Liver (tissue), 9 donors: ENCODE measurements around the gene IFTAP. TPM values are rescaled to one million over a fixed set of nuclear protein-coding genes. Genes with fewer than 3 reads are reported as not detected.

ENCODE experiments used
- DNase-seq: peaks from one replicate; pipeline ENCODE4 v3.0.0-alpha.2; 2017; ENCODE audit warnings: low spot score
- H3K27ac ChIP-seq, 2 donors: one replicate each; pipeline ENCODE4 v1.7.0; 2013; ENCODE audit warnings: inconsistent platforms in 2 of 2, low read length in 2 of 2, control low read depth in 1 of 2, low read depth in 1 of 2, mild to moderate bottlenecking in 1 of 2
- H3K27me3 ChIP-seq, 4 donors: one replicate each; pipeline versions ENCODE4 v1.6.1 to v1.7.0; 2013; ENCODE audit warnings: low read length in 3 of 4, inconsistent platforms in 1 of 4, mild to moderate bottlenecking in 1 of 4, moderate library complexity in 1 of 4; ENCODE audit not compliant: control insufficient read depth in 4 of 4, insufficient read depth in 4 of 4
- H3K36me3 ChIP-seq, 4 donors: one replicate each; pipeline versions ENCODE4 v1.6.1 to v1.7.0; 2013; ENCODE audit warnings: low read length in 3 of 4, mild to moderate bottlenecking in 3 of 4, low read depth in 1 of 4, moderate library complexity in 1 of 4; ENCODE audit not compliant: control insufficient read depth in 4 of 4, insufficient read depth in 3 of 4
- H3K4me1 ChIP-seq, 4 donors: one replicate each; pipeline versions ENCODE4 v1.6.1 to v1.7.0; 2013; ENCODE audit warnings: low read length in 3 of 4, mild to moderate bottlenecking in 3 of 4, moderate library complexity in 1 of 4; ENCODE audit not compliant: control insufficient read depth in 4 of 4, insufficient read depth in 4 of 4
- H3K4me3 ChIP-seq, 3 donors: one replicate each; pipeline versions ENCODE4 v1.6.1 to v1.7.0; 2013; ENCODE audit warnings: low read length in 3 of 3, control low read depth in 1 of 3, low read depth in 1 of 3, mild to moderate bottlenecking in 1 of 3
- H3K9ac ChIP-seq, 2 donors: one replicate each; pipeline ENCODE4 v1.7.0; 2013; ENCODE audit warnings: low read length in 2 of 2, mild to moderate bottlenecking in 2 of 2, moderate library complexity in 2 of 2, control low read depth in 1 of 2, low read depth in 1 of 2
- H3K9me3 ChIP-seq, 4 donors: one replicate each; pipeline versions ENCODE4 v1.6.1 to v1.7.0; 2013; ENCODE audit warnings: low read length in 3 of 4; ENCODE audit not compliant: control insufficient read depth in 4 of 4
- ATF3 ChIP-seq: IDR thresholded peaks from 2 replicates; pipeline ENCODE4 v1.6.1; 2016; ENCODE audit warnings: antibody characterized with exemption
- CTCF ChIP-seq: fragments of 150-350 bp; IDR thresholded peaks from 2 replicates; pipeline ENCODE4 v1.5.1; 2017; ENCODE audit warnings: improper control_type of control experiment, low read depth, low read length; ENCODE audit not compliant: missing input control
- EGR1 ChIP-seq, 2 donors: IDR thresholded peaks; 2 replicates each; pipeline ENCODE4 v1.6.1; 2016 to 2018; ENCODE audit warnings: antibody characterized with exemption in 2 of 2, low read depth in 2 of 2
- FOXA2 ChIP-seq: IDR thresholded peaks from 2 replicates; pipeline ENCODE4 v1.6.1; 2016; ENCODE audit warnings: antibody characterized with exemption
- GABPA ChIP-seq, 2 donors: IDR thresholded peaks in 1 of 2; conservative IDR thresholded peaks in 1 of 2; 2 replicates each; pipeline ENCODE4 v1.6.1; 2016; ENCODE audit warnings: antibody characterized with exemption in 2 of 2, mild to moderate bottlenecking in 1 of 2, moderate library complexity in 1 of 2
- HNF4A ChIP-seq, 2 donors: conservative IDR thresholded peaks; 2 replicates each; pipeline ENCODE4 v1.6.1; 2016; ENCODE audit warnings: antibody characterized with exemption in 2 of 2, mild to moderate bottlenecking in 2 of 2
- HNF4G ChIP-seq: IDR thresholded peaks from 2 replicates; pipeline ENCODE4 v1.6.1; 2016; ENCODE audit warnings: antibody characterized with exemption
- JUND ChIP-seq, 2 donors: IDR thresholded peaks; 2 replicates each; pipeline ENCODE4 v1.6.1; 2016; ENCODE audit warnings: antibody characterized with exemption in 2 of 2
- NR2F2 ChIP-seq: IDR thresholded peaks from 2 replicates; pipeline ENCODE4 v1.6.1; 2016; ENCODE audit warnings: antibody characterized with exemption
- RAD21 ChIP-seq, 2 donors: IDR thresholded peaks; 2 replicates each; pipeline ENCODE4 v1.6.1; 2016; ENCODE audit warnings: antibody characterized with exemption in 2 of 2, mild to moderate bottlenecking in 2 of 2
- REST ChIP-seq: IDR thresholded peaks from 2 replicates; pipeline ENCODE4 v1.6.1; 2016; ENCODE audit warnings: antibody characterized with exemption, mild to moderate bottlenecking
- RXRA ChIP-seq, 2 donors: IDR thresholded peaks; 2 replicates each; pipeline ENCODE4 v1.6.1; 2017 to 2018; ENCODE audit warnings: antibody characterized with exemption in 2 of 2, mild to moderate bottlenecking in 1 of 2
- SP1 ChIP-seq: IDR thresholded peaks from 2 replicates; pipeline ENCODE4 v1.6.1; 2018; ENCODE audit warnings: antibody characterized with exemption, mild to moderate bottlenecking
- WGBS: extraction: QIAGEN DNeasy Blood & Tissue Kit; methylation state at CpG from one replicate; pipeline ENCODE4 v1.1.7; 2013; 5-methylcytosine and 5-hydroxymethylcytosine counted together
- polyA plus RNA-seq, 2 donors: library from polyadenylated mRNA; stranded (reverse) in 1 of 2; unstranded in 1 of 2; fragments of 200-250 nt in 1 of 2; fragments of >200 nt in 1 of 2; fragmentation: Nextera tagmentation in 1 of 2; extraction: Ambion mirVana in 1 of 2; gene quantifications; one replicate each; pipeline versions ENCODE4 v1.2.1 to v1.2.3, GENCODE V29; 2013 to 2015
- total RNA-seq, 2 donors: library from RNA; depleted of rRNA; stranded (reverse); fragments of >200 nt; gene quantifications; one replicate each; pipeline ENCODE4 v1.2.3, GENCODE V29; 2014
- donor health status: healthy.
- donor health status: healthy.
- donor health status: healthy.
- donor health status: healthy.
- donor health status: healthy.

The IFTAP gene
- total and polyA plus RNA-seq, 4 donors, result 9.5 to 10.2 (median 9.7) TPM

GRCh38 chr11:36567694-36568093, 26.6 kb upstream of the IFTAP start, which contains the start of gene RAG1:
RAG1 (plus strand) TSS chr11:36568007; CDS start chr11:36573305, 5,298 bp downstream.
- no peaks in the 10 kb centered on the region for H3K4me1 ChIP-seq
- no peaks in the 10 kb centered on the region for H3K27me3 ChIP-seq
- no peak for DNase-seq
- no peak within 1 kb of the TSS for H3K9ac ChIP-seq
- no peak within 1 kb of the TSS for H3K27ac ChIP-seq
- TF ChIP-seq REST (no peak), JUND (IDR thresholded peaks at IDR 0.05) (no peak), RXRA (IDR thresholded peaks at IDR 0.05) (no peak), SP1 (no peak), CTCF (no peak), GABPA (IDR thresholded peaks at IDR 0.05 in 1 of 2, conservative IDR thresholded peaks at IDR 0.05 in 1 of 2) (no peak), EGR1 (IDR thresholded peaks at IDR 0.05; ENCODE audit: low read depth in 2 of 2) (no peak), HNF4G (no peak)
- 95% methylated on average over 1 of the region's 1 CpG for WGBS
- H3K9me3 ChIP-seq, result no peaks in the 10 kb centered on the region
- no peaks in the 10 kb centered on the region for H3K36me3 ChIP-seq
- no peak within 1 kb of the TSS for H3K4me3 ChIP-seq

DNA sequence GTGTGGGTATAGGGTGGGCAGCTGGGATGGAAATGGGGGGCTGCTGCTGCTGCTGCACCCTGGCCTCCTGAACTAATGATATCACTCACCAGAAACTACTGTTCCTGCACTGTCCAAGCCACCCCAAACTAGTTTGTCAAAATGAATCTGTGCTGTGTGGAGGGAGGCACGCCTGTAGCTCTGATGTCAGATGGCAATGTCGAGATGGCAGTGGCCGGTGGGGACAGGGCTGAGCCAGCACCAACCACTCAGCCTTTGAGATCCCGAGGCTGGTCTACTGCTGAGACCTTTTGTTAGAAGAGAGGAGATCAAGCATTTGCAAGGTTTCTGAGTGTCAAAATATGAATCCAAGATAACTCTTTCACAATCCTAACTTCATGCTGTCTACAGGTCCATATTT, 25.2 kb upstream of the IFTAP start:
- H3K9me3 ChIP-seq, result no peaks in the 10 kb centered on the region
- TF ChIP-seq ATF3 (no peak), NR2F2 (no peak), JUND (IDR thresholded peaks at IDR 0.05) (no peak), HNF4G (no peak)
- no peak overlapping the region for H3K4me3 ChIP-seq
- no peak for DNase-seq
- no peak overlapping the region for H3K27ac ChIP-seq
- 83% methylated on average over 4 of the region's 4 CpGs for WGBS
- H3K27me3 ChIP-seq, result no peaks in the 10 kb centered on the region
- H3K36me3 ChIP-seq, result no peaks in the 10 kb centered on the region
- no peak overlapping the region for H3K9ac ChIP-seq
- no peaks in the 10 kb centered on the region for H3K4me1 ChIP-seq

DNA sequence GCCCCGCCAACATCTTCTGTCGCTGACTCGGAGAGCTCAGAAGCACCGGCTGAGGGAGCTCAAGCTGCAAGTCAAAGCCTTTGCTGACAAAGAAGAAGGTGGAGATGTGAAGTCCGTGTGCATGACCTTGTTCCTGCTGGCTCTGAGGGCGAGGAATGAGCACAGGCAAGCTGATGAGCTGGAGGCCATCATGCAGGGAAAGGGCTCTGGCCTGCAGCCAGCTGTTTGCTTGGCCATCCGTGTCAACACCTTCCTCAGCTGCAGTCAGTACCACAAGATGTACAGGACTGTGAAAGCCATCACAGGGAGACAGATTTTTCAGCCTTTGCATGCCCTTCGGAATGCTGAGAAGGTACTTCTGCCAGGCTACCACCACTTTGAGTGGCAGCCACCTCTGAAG, 19.8 kb upstream of the IFTAP start:
- no peaks in the 10 kb centered on the region for H3K9me3 ChIP-seq
- no peaks in the 10 kb centered on the region for H3K27me3 ChIP-seq
- no peaks in the 10 kb centered on the region for H3K36me3 ChIP-seq
- H3K9ac ChIP-seq, result no peak overlapping the region
- no peak for DNase-seq
- H3K4me3 ChIP-seq, result no peak overlapping the region
- no peaks in the 10 kb centered on the region for H3K4me1 ChIP-seq
- WGBS, result 86% methylated on average over 8 of the region's 8 CpGs
- no peak for TF ChIP-seq FOXA2
- no peak for TF ChIP-seq HNF4A (conservative IDR thresholded peaks at IDR 0.05)
- no peak for TF ChIP-seq REST
- TF ChIP-seq CTCF, result no peak
- no peak for TF ChIP-seq RAD21 (IDR thresholded peaks at IDR 0.05)
- TF ChIP-seq NR2F2, result no peak
- no peak for TF ChIP-seq GABPA (IDR thresholded peaks at IDR 0.05 in 1 of 2, conservative IDR thresholded peaks at IDR 0.05 in 1 of 2)
- no peak for TF ChIP-seq HNF4G
- TF ChIP-seq EGR1 (IDR thresholded peaks at IDR 0.05; ENCODE audit: low read depth in 2 of 2), result no peak
- TF ChIP-seq SP1, result no peak
- TF ChIP-seq RXRA (IDR thresholded peaks at IDR 0.05), result no peak
- H3K27ac ChIP-seq, result no peak overlapping the region
